Gastrocnemius medialis (tissue), 4 donors: Measurements from ENCODE around the gene RHOV. TPM values are rescaled to one million over a fixed set of nuclear protein-coding genes. Genes with fewer than 3 reads are reported as not detected.
A peak's percentile ranks its signal among the peaks of the same experiment; 100 is the strongest.
"Not testable (repeated sequence)": the region's sequence is repeated elsewhere in the genome, so short reads cannot be mapped to it uniquely, and the experiment has no call there.

Experiments
- ATAC-seq, 2 donors: fragments of 150-250 bp; one replicate each; pipeline ENCODE4 v1.9.1; 2016
- DNase-seq, 2 donors: peaks; one replicate each; pipeline ENCODE4 v3.0.0-alpha.2; 2019
- H3K27ac ChIP-seq, 4 donors: fragments of 200-600 bp; sonication (generic); 1 replicate in 1 of 4; 2 replicates in 3 of 4; pipeline ENCODE4 v1.5.1; 2016 to 2018; ENCODE audit warnings: mild to moderate bottlenecking in 2 of 4, moderate library complexity in 1 of 4
- H3K27me3 ChIP-seq, 3 donors: fragments of 200-600 bp; sonication (generic) in 2 of 3; 1 replicate in 1 of 3; 2 replicates in 2 of 3; pipeline versions ENCODE4 v1.5.1 to v1.6.0; 2016 to 2019; ENCODE audit warnings: mild to moderate bottlenecking in 1 of 3, moderate library complexity in 1 of 3
- H3K36me3 ChIP-seq, 2 donors: fragments of 200-600 bp; sonication (generic) in 1 of 2; one replicate each; pipeline ENCODE4 v1.5.1; 2017 to 2018
- H3K4me1 ChIP-seq, 2 donors: fragments of 200-600 bp; sonication (generic) in 1 of 2; one replicate each; pipeline ENCODE4 v1.5.1; 2016 to 2017; ENCODE audit warnings: mild to moderate bottlenecking in 2 of 2
- H3K4me3 ChIP-seq, 4 donors: fragments of 200-600 bp; sonication (generic) in 3 of 4; 1 replicate in 1 of 4; 2 replicates in 3 of 4; pipeline ENCODE4 v1.5.1; 2016 to 2019; ENCODE audit warnings: mild to moderate bottlenecking in 2 of 4
- H3K9me3 ChIP-seq, 3 donors: fragments of 200-600 bp; sonication (generic) in 2 of 3; 1 replicate in 1 of 3; 2 replicates in 2 of 3; pipeline ENCODE4 v1.5.1; 2016 to 2019
- POLR2A ChIP-seq, 2 donors: fragments of 450-650 bp; IDR thresholded peaks; one replicate each; pipeline ENCODE4 v1.6.1; 2017; ENCODE audit warnings: antibody characterized with exemption in 2 of 2, mild to moderate bottlenecking in 2 of 2, moderate library complexity in 2 of 2
- in situ Hi-C, 4 donors: fragments of 200-750 bp; cut with MboI; loops; one replicate each; pipeline versions ENCODE4 v1.15.0 to v1.8.0; 2017; ENCODE audit warnings: low sequenced_read_pairs in 4 of 4
- intact Hi-C: fragments of 100-400 bp; cut with DNase I; formaldehyde crosslinking; loops from one replicate; pipeline ENCODE4 v1.15.1; 2023; ENCODE audit warnings: low total_unique reads
- total RNA-seq, 4 donors: library from RNA; depleted of rRNA; stranded (reverse); fragments of >200 nt; gene quantifications; one replicate each; pipeline versions ENCODE4 v1.1.0 to v1.2.3, GENCODE V29; 2016
- TF ChIP-seq, protein P1 (sequence below), 5 experiments: fragments of 450-650 bp in 3 of 5; fragments of 200-600 bp in 2 of 5; sonication (generic) in 2 of 5; IDR thresholded peaks in 4 of 5; conservative IDR thresholded peaks in 1 of 5; 1 replicate in 4 of 5; 2 replicates in 1 of 5; pipeline ENCODE4 v1.5.1; 2016 to 2019; ENCODE audit warnings: antibody characterized with exemption in 5 of 5, mild to moderate bottlenecking in 3 of 5, moderate library complexity in 3 of 5

Gene RHOV
- total RNA-seq, 4 donors from 2014 or later: not detected

DNA sequence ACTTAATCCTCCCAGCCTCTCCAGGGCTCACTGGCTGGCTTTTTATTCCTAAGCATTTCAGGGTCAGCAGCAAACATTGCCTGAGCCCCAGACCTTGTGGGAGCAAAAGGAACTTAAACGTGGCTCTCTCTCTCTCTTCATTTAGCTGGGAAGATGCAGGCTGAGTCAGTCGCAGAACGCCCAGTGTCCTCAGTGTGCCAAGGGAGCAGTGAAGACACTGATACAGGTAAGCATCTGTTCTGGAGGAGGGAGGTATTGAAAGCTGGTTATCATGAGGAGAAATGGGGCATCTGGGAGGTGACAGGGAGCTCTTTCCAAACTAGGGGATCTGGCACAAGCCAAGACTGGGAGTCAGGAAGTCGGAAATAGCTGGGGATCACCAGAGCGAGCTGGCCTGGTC, 4.3 kb downstream of the RHOV start:
- no peaks in the 10 kb centered on the region for H3K36me3 ChIP-seq
- intact Hi-C loops (no loop called here), in situ Hi-C loops (no loop called here)
- no peak for ATAC-seq
- no peak for DNase-seq
- TF ChIP-seq, protein P1, sequence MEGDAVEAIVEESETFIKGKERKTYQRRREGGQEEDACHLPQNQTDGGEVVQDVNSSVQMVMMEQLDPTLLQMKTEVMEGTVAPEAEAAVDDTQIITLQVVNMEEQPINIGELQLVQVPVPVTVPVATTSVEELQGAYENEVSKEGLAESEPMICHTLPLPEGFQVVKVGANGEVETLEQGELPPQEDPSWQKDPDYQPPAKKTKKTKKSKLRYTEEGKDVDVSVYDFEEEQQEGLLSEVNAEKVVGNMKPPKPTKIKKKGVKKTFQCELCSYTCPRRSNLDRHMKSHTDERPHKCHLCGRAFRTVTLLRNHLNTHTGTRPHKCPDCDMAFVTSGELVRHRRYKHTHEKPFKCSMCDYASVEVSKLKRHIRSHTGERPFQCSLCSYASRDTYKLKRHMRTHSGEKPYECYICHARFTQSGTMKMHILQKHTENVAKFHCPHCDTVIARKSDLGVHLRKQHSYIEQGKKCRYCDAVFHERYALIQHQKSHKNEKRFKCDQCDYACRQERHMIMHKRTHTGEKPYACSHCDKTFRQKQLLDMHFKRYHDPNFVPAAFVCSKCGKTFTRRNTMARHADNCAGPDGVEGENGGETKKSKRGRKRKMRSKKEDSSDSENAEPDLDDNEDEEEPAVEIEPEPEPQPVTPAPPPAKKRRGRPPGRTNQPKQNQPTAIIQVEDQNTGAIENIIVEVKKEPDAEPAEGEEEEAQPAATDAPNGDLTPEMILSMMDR (IDR thresholded peaks at IDR 0.05 in 4 of 5, conservative IDR thresholded peaks at IDR 0.05 in 1 of 5): no peak
- no peak for TF ChIP-seq POLR2A (IDR thresholded peaks at IDR 0.05)
- H3K4me3 ChIP-seq: no peak overlapping the region
- H3K27ac ChIP-seq: no peak overlapping the region
- H3K27me3 ChIP-seq: peaks cover 0 to 11% (median 11%) of the 10 kb centered on the region in 3 donors
- H3K9me3 ChIP-seq: no peaks in the 10 kb centered on the region
- no peaks in the 10 kb centered on the region for H3K4me1 ChIP-seq

DNA sequence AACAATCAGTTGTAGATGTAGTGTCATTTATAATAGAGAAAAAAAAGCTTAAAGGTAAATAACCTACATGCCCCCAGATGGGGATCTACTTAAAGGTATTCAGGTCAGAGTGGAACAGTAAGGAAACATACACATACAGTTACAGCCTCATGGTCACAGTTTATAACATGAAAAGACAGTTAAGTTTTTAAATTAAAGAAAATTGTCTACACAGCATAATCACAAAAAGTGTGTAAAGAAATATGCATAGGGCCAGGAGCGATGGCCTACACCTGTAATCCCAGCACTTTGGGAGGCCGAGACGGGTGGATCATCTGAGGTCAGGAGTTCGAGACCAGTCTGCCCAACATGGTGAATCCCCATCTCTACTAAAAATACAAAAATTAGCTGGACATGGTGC, 6.8 kb downstream of the RHOV start:
- H3K9me3 ChIP-seq: no peaks in the 10 kb centered on the region
- ATAC-seq: no peak

DNA sequence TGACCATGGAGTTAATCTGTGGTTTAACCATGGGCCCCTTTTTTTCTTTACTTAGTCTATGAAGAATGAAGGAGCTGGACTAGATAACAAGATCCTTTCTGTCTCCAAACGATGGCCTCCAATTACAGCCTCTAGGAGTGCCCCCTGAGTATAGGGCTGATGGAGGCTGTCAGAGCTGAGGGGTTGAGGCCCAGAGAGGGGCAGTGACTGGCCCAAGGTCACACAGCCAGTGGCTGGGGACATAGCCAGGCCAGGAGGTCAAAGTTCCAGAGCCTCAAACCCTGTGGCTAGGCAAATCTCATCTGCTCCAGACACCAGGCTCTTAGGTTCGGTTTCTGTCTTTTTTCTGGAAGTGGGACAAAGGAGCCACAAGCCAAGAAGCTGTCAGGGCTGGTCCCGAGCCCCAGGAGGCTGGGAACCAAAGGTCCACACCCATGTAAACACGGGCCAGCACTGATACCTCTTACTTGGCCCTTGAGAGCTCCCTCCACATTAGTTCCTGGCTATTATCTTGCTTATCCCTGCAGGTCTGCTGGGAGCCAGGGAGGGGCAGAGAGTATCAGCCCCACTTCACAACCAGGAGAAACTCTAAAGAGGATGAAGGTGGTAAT, 10.3 kb downstream of the RHOV start:
- TF ChIP-seq POLR2A (IDR thresholded peaks at IDR 0.05): no peak
- TF ChIP-seq, protein P1 (IDR thresholded peaks at IDR 0.05 in 4 of 5, conservative IDR thresholded peaks at IDR 0.05 in 1 of 5): no peak
- DNase-seq (no peak), ATAC-seq (no peak)
- in situ Hi-C loops: no loop called here
- no peaks in the 10 kb centered on the region for H3K4me1 ChIP-seq
- no peaks in the 10 kb centered on the region for H3K9me3 ChIP-seq
- H3K27me3 ChIP-seq: peaks cover 0 to 3% (median 0%) of the 10 kb centered on the region in 3 donors
- intact Hi-C loops: no loop called here
- H3K4me3 ChIP-seq: no peak overlapping the region
- no peaks in the 10 kb centered on the region for H3K36me3 ChIP-seq
- H3K27ac ChIP-seq: no peak overlapping the region

More for the DNA sequence above, 6.8 kb downstream of the RHOV start:
- in situ Hi-C loops (no loop called here), intact Hi-C loops (no loop called here)
- TF ChIP-seq, protein P1 (IDR thresholded peaks at IDR 0.05 in 4 of 5, conservative IDR thresholded peaks at IDR 0.05 in 1 of 5): no peak
- no peak for TF ChIP-seq POLR2A (IDR thresholded peaks at IDR 0.05)
- H3K4me3 ChIP-seq: no peak overlapping the region
- H3K4me1 ChIP-seq: no peaks in the 10 kb centered on the region
- peaks cover 0 to 3% (median under 1%) of the 10 kb centered on the region in 3 donors for H3K27me3 ChIP-seq
- no peak for DNase-seq
- no peak overlapping the region for H3K27ac ChIP-seq
- H3K36me3 ChIP-seq: no peaks in the 10 kb centered on the region

DNA sequence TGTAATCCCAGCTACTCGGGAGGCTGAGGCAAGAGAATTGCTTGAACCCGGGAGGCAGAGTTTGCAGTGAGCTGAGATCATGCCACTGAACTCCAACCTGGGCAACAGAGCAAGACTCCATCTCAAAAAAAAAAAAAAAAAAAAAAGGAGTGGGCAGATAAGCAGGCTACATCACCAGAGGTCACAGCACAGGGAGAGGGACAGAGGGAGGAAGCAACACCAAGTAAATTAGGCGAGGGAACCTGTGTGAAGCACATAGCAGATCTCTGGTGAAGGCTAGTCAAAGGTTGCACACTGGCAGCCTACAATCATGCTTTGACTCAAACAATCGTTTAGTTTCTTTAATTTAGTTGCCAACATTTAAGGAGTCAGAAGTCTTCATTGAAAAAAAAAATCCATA, 12.9 kb downstream of the RHOV start:
- in situ Hi-C loops, DNase-seq, H3K36me3 ChIP-seq, H3K9me3 ChIP-seq, H3K27ac ChIP-seq, ATAC-seq, H3K4me3 ChIP-seq, intact Hi-C loops, H3K27me3 ChIP-seq, H3K4me1 ChIP-seq: not testable (repeated sequence)

DNA sequence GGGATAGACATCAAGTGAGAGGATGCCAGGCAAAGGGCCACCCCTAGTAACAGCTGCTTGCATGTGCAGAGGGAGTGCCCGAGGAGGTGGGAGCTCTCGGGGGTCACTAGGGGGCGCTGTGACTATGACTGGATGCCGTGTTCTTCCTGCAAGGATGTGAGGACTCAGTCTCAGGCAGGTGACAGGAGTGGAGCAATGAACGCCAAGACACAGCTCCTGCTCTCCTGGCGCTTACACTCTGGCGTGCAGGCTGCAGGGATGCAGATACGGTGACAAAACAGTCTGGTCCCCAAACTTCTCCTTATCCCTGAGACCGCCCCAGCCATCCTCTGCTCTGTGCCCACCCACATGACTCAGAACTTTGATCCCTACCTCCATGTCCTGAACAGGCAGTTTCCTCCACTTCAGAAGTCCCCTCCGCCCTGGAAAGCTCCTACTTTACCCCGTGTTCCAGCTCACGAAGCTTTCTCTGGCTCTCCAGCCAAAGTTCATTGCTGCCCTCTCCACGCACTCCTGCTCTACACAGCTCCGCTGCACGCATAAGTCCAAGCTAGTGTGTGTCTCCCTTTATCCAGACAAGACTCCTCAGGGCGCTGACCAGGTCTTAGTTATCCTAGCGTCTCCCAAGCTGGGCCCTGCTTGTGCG, 14.7 kb downstream of the RHOV start:
- no peaks in the 10 kb centered on the region for H3K4me1 ChIP-seq
- peak in 1 of 2 donors; percentile 58 for DNase-seq
- H3K9me3 ChIP-seq: no peaks in the 10 kb centered on the region
- no peak overlapping the region for H3K4me3 ChIP-seq
- TF ChIP-seq, protein P1 (IDR thresholded peaks at IDR 0.05 in 4 of 5, conservative IDR thresholded peaks at IDR 0.05 in 1 of 5): peak; percentile 19 to 66 (median 46)
- TF ChIP-seq POLR2A (IDR thresholded peaks at IDR 0.05): no peak
- in situ Hi-C loops: loop anchor here in 1 of 4 donors (5.0 kb wide), 1 partner anchor 33 kb away; the partner anchor contains the start of gene VPS18
- no peak overlapping the region for H3K27ac ChIP-seq
- H3K27me3 ChIP-seq: peaks cover 0 to 3% (median 0%) of the 10 kb centered on the region in 3 donors
- peak in 1 of 2 donors; percentile 69 for ATAC-seq
- intact Hi-C loops: loop anchor here (2.0 kb wide), 1 partner anchor 325 kb away; no protein-coding TSS in a partner anchor
- no peaks in the 10 kb centered on the region for H3K36me3 ChIP-seq
